Type B pancreatic cell (in vitro differentiated cells): Measurements from ENCODE around the gene GLTPD2. TPM values are rescaled to one million over a fixed set of nuclear protein-coding genes. Genes with fewer than 3 reads are reported as not detected.
"Not testable (repeated sequence)": the region's sequence is repeated elsewhere in the genome, so short reads cannot be mapped to it uniquely, and the experiment has no call there.

Experiments
- DNase-seq: peaks from one replicate; pipeline ENCODE4 v3.0.0; 2021; ENCODE audit warnings: mixed read lengths; ENCODE audit not compliant: unreplicated experiment; ENCODE audit errors: extremely low spot score
- H3K27ac Mint-ChIP-seq: 2 replicates; pipeline ENCODE4 v1.8.0; 2021; ENCODE audit warnings: mild to moderate bottlenecking, mixed read lengths
- H3K27me3 Mint-ChIP-seq: 2 replicates; pipeline ENCODE4 v1.8.0; 2021; ENCODE audit warnings: mixed read lengths
- H3K36me3 Mint-ChIP-seq: 2 replicates; pipeline ENCODE4 v1.8.0; 2021; ENCODE audit warnings: mixed read lengths
- H3K4me1 Mint-ChIP-seq: one replicate; pipeline ENCODE4 v1.8.0; 2021; ENCODE audit warnings: mixed read lengths; ENCODE audit not compliant: unreplicated experiment
- H3K4me3 Mint-ChIP-seq: 2 replicates; pipeline ENCODE4 v1.8.0; 2021; ENCODE audit warnings: mild to moderate bottlenecking, mixed read lengths
- H3K9me3 Mint-ChIP-seq: 2 replicates; pipeline ENCODE4 v1.8.0; 2021; ENCODE audit warnings: mixed read lengths
- CTCF ChIP-seq: fragments of 200-600 bp; sonication (generic); conservative IDR thresholded peaks from 2 replicates; pipeline ENCODE4 v1.5.0; 2021; ENCODE audit warnings: antibody characterized with exemption, mild to moderate bottlenecking
- total RNA-seq: library from RNA; stranded (reverse); gene quantifications from 2 replicates; pipeline ENCODE4 v1.2.1, GENCODE V29; 2021; ENCODE audit warnings: low replicate concordance

The GLTPD2 gene
- total RNA-seq, 1 donor from 2014 or later = 4.7 TPM

GRCh38 chr17:4818276-4818675 lies 29.5 kb downstream of the GLTPD2 start:
- H3K4me1 Mint-ChIP-seq = no peaks in the 10 kb centered on the region
- H3K27ac Mint-ChIP-seq = no peak overlapping the region
- H3K4me3 Mint-ChIP-seq = no peak overlapping the region
- no peak for TF ChIP-seq CTCF
- H3K27me3 Mint-ChIP-seq = no peaks in the 10 kb centered on the region
- H3K9me3 Mint-ChIP-seq = no peaks in the 10 kb centered on the region
- H3K36me3 Mint-ChIP-seq = peaks cover 11% of the 10 kb centered on the region
- DNase-seq = no peak

- no peak for DNase-seq
- H3K27ac Mint-ChIP-seq = no peak overlapping the region
- H3K9me3 Mint-ChIP-seq = no peaks in the 10 kb centered on the region
- no peaks in the 10 kb centered on the region for H3K4me1 Mint-ChIP-seq
- H3K4me3 Mint-ChIP-seq = no peak overlapping the region
- no peaks in the 10 kb centered on the region for H3K27me3 Mint-ChIP-seq
- no peak for TF ChIP-seq CTCF
- peaks cover 5% of the 10 kb centered on the region for H3K36me3 Mint-ChIP-seq
Measured at GRCh38 chr17:4822835-4823234, 34.1 kb downstream of the GLTPD2 start.

- no peak for TF ChIP-seq CTCF
- no peaks in the 10 kb centered on the region for H3K27me3 Mint-ChIP-seq
- no peak for DNase-seq
- H3K27ac Mint-ChIP-seq = no peak overlapping the region
- H3K4me1 Mint-ChIP-seq = no peaks in the 10 kb centered on the region
- no peak overlapping the region for H3K4me3 Mint-ChIP-seq
- peaks cover 5% of the 10 kb centered on the region for H3K36me3 Mint-ChIP-seq
- H3K9me3 Mint-ChIP-seq = no peaks in the 10 kb centered on the region
Measured at GRCh38 chr17:4823373-4824089, 34.8 kb downstream of the GLTPD2 start.

- no peak for TF ChIP-seq CTCF
- DNase-seq = no peak
- Mint-ChIP-seq H3K4me1 (no peaks in the 10 kb centered on the region), H3K27ac (no peak overlapping the region), H3K4me3 (no peak overlapping the region), H3K9me3 (no peaks in the 10 kb centered on the region), H3K36me3 (no peaks in the 10 kb centered on the region), H3K27me3 (no peaks in the 10 kb centered on the region)
Measured at GRCh38 chr17:4827399-4827798, 38.6 kb downstream of the GLTPD2 start.

- H3K4me1 Mint-ChIP-seq = peaks cover 28% of the 10 kb centered on the region
- H3K9me3 Mint-ChIP-seq, H3K36me3 Mint-ChIP-seq, DNase-seq, H3K27me3 Mint-ChIP-seq: not testable (repeated sequence)
- H3K4me3 Mint-ChIP-seq = peak overlapping the region; percentile 96
- peak overlapping the region; percentile 98 for H3K27ac Mint-ChIP-seq
Measured at GRCh38 chr17:4832829-4833177, 44.0 kb downstream of the GLTPD2 start.

- Mint-ChIP-seq H3K27me3 (no peaks in the 10 kb centered on the region), H3K27ac (peak within 1 kb of the TSS; percentile 98), H3K4me1 (peaks cover 32% of the 10 kb centered on the region), H3K4me3 (peak within 1 kb of the TSS; percentile 96), H3K36me3 (no peaks in the 10 kb centered on the region), H3K9me3 (no peaks in the 10 kb centered on the region)
- DNase-seq = peak; percentile 92
- TF ChIP-seq CTCF = no peak
Measured at GRCh38 chr17:4833178-4833940, 44.6 kb downstream of the GLTPD2 start, which contains the start of gene MINK1. Gene MINK1, plus strand, starts transcription at chr17:4833340. Its CDS starts 244 bp downstream, at chr17:4833584.
